Endothelial cell (in vitro differentiated cells): Measurements from ENCODE around the gene ANKRD29. TPM values are rescaled to one million over a fixed set of nuclear protein-coding genes. Genes with fewer than 3 reads are reported as not detected.

Experiments used
- DNase-seq: peaks from one replicate; pipeline ENCODE4 v3.0.0; 2021; ENCODE audit warnings: low spot score
- H3K27ac Mint-ChIP-seq: one replicate; pipeline ENCODE4 v1.8.0; 2021; ENCODE audit warnings: mixed read lengths, inconsistent platforms; ENCODE audit not compliant: unreplicated experiment
- H3K27me3 Mint-ChIP-seq: one replicate; pipeline ENCODE4 v1.8.0; 2021; ENCODE audit warnings: mild to moderate bottlenecking, moderate library complexity, mixed read lengths, inconsistent platforms; ENCODE audit not compliant: unreplicated experiment
- H3K36me3 Mint-ChIP-seq: one replicate; pipeline ENCODE4 v1.8.0; 2021; ENCODE audit warnings: mild to moderate bottlenecking, low read depth, mixed read lengths, inconsistent platforms; ENCODE audit not compliant: unreplicated experiment
- H3K4me1 Mint-ChIP-seq: one replicate; pipeline ENCODE4 v1.8.0; 2021; ENCODE audit warnings: mild to moderate bottlenecking, mixed read lengths, inconsistent platforms; ENCODE audit not compliant: unreplicated experiment
- H3K4me3 Mint-ChIP-seq: one replicate; pipeline ENCODE4 v1.8.0; 2021; ENCODE audit warnings: mild to moderate bottlenecking, mixed read lengths, inconsistent platforms; ENCODE audit not compliant: unreplicated experiment
- H3K9me3 Mint-ChIP-seq: one replicate; pipeline ENCODE4 v1.8.0; 2021; ENCODE audit warnings: mixed read lengths, inconsistent platforms; ENCODE audit not compliant: unreplicated experiment
- total RNA-seq: library from RNA; stranded (reverse); fragmentation: NEBNext Ultra II Directional; extraction: Animal tissue kit (Norgen Biotek cat#: 25700); gene quantifications from one replicate; pipeline ENCODE4 v1.2.1, GENCODE V29; 2021; ENCODE audit not compliant: unreplicated experiment
- TF ChIP-seq, protein P1 (sequence below): fragments of 200-600 bp; sonication (generic); IDR thresholded peaks from one replicate; pipeline ENCODE4 v1.5.0; 2021; ENCODE audit warnings: antibody characterized with exemption; ENCODE audit not compliant: unreplicated experiment

Gene ANKRD29
- total RNA-seq, 1 donor from 2014 or later, result not detected

GRCh38 chr18:23553887-23554286 lies 108.8 kb downstream of the ANKRD29 start:
- no peaks in the 10 kb centered on the region for H3K27me3 Mint-ChIP-seq
- H3K4me1 Mint-ChIP-seq, result no peaks in the 10 kb centered on the region
- H3K9me3 Mint-ChIP-seq, result no peaks in the 10 kb centered on the region
- TF ChIP-seq, protein P1, sequence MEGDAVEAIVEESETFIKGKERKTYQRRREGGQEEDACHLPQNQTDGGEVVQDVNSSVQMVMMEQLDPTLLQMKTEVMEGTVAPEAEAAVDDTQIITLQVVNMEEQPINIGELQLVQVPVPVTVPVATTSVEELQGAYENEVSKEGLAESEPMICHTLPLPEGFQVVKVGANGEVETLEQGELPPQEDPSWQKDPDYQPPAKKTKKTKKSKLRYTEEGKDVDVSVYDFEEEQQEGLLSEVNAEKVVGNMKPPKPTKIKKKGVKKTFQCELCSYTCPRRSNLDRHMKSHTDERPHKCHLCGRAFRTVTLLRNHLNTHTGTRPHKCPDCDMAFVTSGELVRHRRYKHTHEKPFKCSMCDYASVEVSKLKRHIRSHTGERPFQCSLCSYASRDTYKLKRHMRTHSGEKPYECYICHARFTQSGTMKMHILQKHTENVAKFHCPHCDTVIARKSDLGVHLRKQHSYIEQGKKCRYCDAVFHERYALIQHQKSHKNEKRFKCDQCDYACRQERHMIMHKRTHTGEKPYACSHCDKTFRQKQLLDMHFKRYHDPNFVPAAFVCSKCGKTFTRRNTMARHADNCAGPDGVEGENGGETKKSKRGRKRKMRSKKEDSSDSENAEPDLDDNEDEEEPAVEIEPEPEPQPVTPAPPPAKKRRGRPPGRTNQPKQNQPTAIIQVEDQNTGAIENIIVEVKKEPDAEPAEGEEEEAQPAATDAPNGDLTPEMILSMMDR, result no peak
- DNase-seq, result no peak
- H3K4me3 Mint-ChIP-seq, result no peak overlapping the region
- H3K36me3 Mint-ChIP-seq, result peaks cover 42% of the 10 kb centered on the region
- no peak overlapping the region for H3K27ac Mint-ChIP-seq

- H3K9me3 Mint-ChIP-seq, result no peaks in the 10 kb centered on the region
- H3K27ac Mint-ChIP-seq, result no peak overlapping the region
- peaks cover 42% of the 10 kb centered on the region for H3K36me3 Mint-ChIP-seq
- TF ChIP-seq, protein P1, result no peak
- no peaks in the 10 kb centered on the region for H3K4me1 Mint-ChIP-seq
- no peak overlapping the region for H3K4me3 Mint-ChIP-seq
- H3K27me3 Mint-ChIP-seq, result no peaks in the 10 kb centered on the region
- no peak for DNase-seq
Measured at GRCh38 chr18:23552505-23552904, 110.2 kb downstream of the ANKRD29 start.

GRCh38 chr18:23551978-23552377 lies 110.7 kb downstream of the ANKRD29 start:
- no peak overlapping the region for H3K4me3 Mint-ChIP-seq
- H3K27me3 Mint-ChIP-seq, result no peaks in the 10 kb centered on the region
- H3K9me3 Mint-ChIP-seq, result no peaks in the 10 kb centered on the region
- no peak for DNase-seq
- H3K27ac Mint-ChIP-seq, result no peak overlapping the region
- peaks cover 38% of the 10 kb centered on the region for H3K36me3 Mint-ChIP-seq
- TF ChIP-seq, protein P1, result no peak
- no peaks in the 10 kb centered on the region for H3K4me1 Mint-ChIP-seq

DNA sequence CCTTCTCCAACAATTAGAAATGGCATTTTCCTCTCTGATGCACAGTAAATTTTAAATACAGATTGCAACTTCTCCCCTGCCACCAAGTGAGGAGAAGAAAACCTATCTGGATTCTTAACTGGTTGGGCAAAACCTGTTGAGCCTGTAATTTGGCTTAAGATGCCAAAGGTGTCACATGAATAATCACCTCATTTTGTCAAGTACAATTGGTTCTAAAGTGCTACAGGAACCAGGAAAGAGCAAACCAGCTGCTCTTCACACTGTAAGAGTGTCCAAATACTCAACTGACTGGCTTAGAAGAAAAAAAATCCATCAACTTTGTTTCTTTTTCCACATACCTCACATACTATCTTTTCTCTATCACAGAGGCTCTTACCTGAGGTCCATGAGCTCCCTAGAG lies 111.8 kb downstream of the ANKRD29 start:
- H3K27ac Mint-ChIP-seq, result no peak overlapping the region

More for the DNA sequence above, 111.8 kb downstream of the ANKRD29 start:
- Mint-ChIP-seq H3K36me3 (peaks cover 32% of the 10 kb centered on the region), H3K9me3 (no peaks in the 10 kb centered on the region), H3K4me1 (no peaks in the 10 kb centered on the region), H3K27me3 (no peaks in the 10 kb centered on the region), H3K4me3 (no peak overlapping the region)
- TF ChIP-seq, protein P1, result no peak
- no peak for DNase-seq

Other genes starting within 250 kb of the ANKRD29 start
- gene RIOK3, start 209.6 kb downstream of the ANKRD29 start, total RNA-seq, result 69.7 TPM
- gene RMC1, start 159.4 kb downstream of the ANKRD29 start, total RNA-seq, result 11.7 TPM
- gene NPC1, start 76.4 kb downstream of the ANKRD29 start, total RNA-seq, result 24.1 TPM
- 1.7 TPM for gene LAMA3, start 26.5 kb upstream of the ANKRD29 start, total RNA-seq